Amniotic epithelial cell (primary cell): ENCODE results near the gene COPG2.

Experiments used
- DNase-seq: peaks from one replicate; pipeline ENCODE4 v3.0.0-alpha.2; 2010; ENCODE audit warnings: low read depth

The COPG2 gene

GRCh38 chr7:130473289-130473688, 195.3 kb downstream of the COPG2 start:
- no peak for DNase-seq

GRCh38 chr7:130471974-130472373, 196.6 kb downstream of the COPG2 start:
- DNase-seq: no peak

GRCh38 chr7:130468612-130469011, 199.9 kb downstream of the COPG2 start:
- no peak for DNase-seq

- DNase-seq: no peak
Observed at GRCh38 chr7:130463553-130464434, 204.8 kb downstream of the COPG2 start.

GRCh38 chr7:130461272-130461671, 207.3 kb downstream of the COPG2 start:
- no peak for DNase-seq

- peak; percentile 7 for DNase-seq
Observed at GRCh38 chr7:130458257-130458656, 210.3 kb downstream of the COPG2 start.
